ENCODE results near the gene FOCAD. TPM values are rescaled to one million over a fixed set of nuclear protein-coding genes. Genes with fewer than 3 reads are reported as not detected.

FOCAD gene
- total RNA-seq, 1 donor from 2014 or later, result 104 TPM

- Mint-ChIP-seq H3K27ac (ENCODE audit: unreplicated experiment) (no peak overlapping the region), H3K36me3 (ENCODE audit: unreplicated experiment) (no peaks in the 10 kb centered on the region), H3K27me3 (ENCODE audit: unreplicated experiment) (no peaks in the 10 kb centered on the region), H3K9me3 (ENCODE audit: unreplicated experiment) (peaks cover 2% of the 10 kb centered on the region), H3K4me3 (ENCODE audit: unreplicated experiment) (no peak overlapping the region), H3K4me1 (ENCODE audit: low read depth, unreplicated experiment) (no peaks in the 10 kb centered on the region)
- DNase-seq, result no peak
- TF ChIP-seq CTCF (IDR thresholded peaks at IDR 0.05; ENCODE audit: partially characterized antibody, unreplicated experiment), result no peak
Observed at GRCh38 chr9:20978249-20978648, 294.2 kb downstream of the FOCAD start.

- no peak for DNase-seq
- H3K9me3 Mint-ChIP-seq (ENCODE audit: unreplicated experiment), result peaks cover 2% of the 10 kb centered on the region
- H3K36me3 Mint-ChIP-seq (ENCODE audit: unreplicated experiment), result no peaks in the 10 kb centered on the region
- no peaks in the 10 kb centered on the region for H3K27me3 Mint-ChIP-seq (ENCODE audit: unreplicated experiment)
- no peaks in the 10 kb centered on the region for H3K4me1 Mint-ChIP-seq (ENCODE audit: low read depth, unreplicated experiment)
- no peak overlapping the region for H3K4me3 Mint-ChIP-seq (ENCODE audit: unreplicated experiment)
- TF ChIP-seq CTCF (IDR thresholded peaks at IDR 0.05; ENCODE audit: partially characterized antibody, unreplicated experiment), result no peak
- H3K27ac Mint-ChIP-seq (ENCODE audit: unreplicated experiment), result no peak overlapping the region
Observed at GRCh38 chr9:20980832-20981455, 296.9 kb downstream of the FOCAD start.

GRCh38 chr9:20981486-20981885 is 297.4 kb downstream of the FOCAD start:
- Mint-ChIP-seq H3K9me3 (ENCODE audit: unreplicated experiment) (peaks cover 2% of the 10 kb centered on the region), H3K27me3 (ENCODE audit: unreplicated experiment) (no peaks in the 10 kb centered on the region), H3K4me3 (ENCODE audit: unreplicated experiment) (no peak overlapping the region), H3K4me1 (ENCODE audit: low read depth, unreplicated experiment) (no peaks in the 10 kb centered on the region), H3K27ac (ENCODE audit: unreplicated experiment) (no peak overlapping the region), H3K36me3 (ENCODE audit: unreplicated experiment) (no peaks in the 10 kb centered on the region)
- DNase-seq, result no peak
- no peak for TF ChIP-seq CTCF (IDR thresholded peaks at IDR 0.05; ENCODE audit: partially characterized antibody, unreplicated experiment)

GRCh38 chr9:20984506-20984905 is 300.4 kb downstream of the FOCAD start:
- H3K27ac Mint-ChIP-seq (ENCODE audit: unreplicated experiment), result no peak overlapping the region
- H3K4me1 Mint-ChIP-seq (ENCODE audit: low read depth, unreplicated experiment), result no peaks in the 10 kb centered on the region
- H3K36me3 Mint-ChIP-seq (ENCODE audit: unreplicated experiment), result no peaks in the 10 kb centered on the region

More at GRCh38 chr9:20984506-20984905, 300.4 kb downstream of the FOCAD start:
- H3K4me3 Mint-ChIP-seq (ENCODE audit: unreplicated experiment), result no peak overlapping the region
- H3K27me3 Mint-ChIP-seq (ENCODE audit: unreplicated experiment), result no peaks in the 10 kb centered on the region
- DNase-seq, result no peak
- H3K9me3 Mint-ChIP-seq (ENCODE audit: unreplicated experiment), result no peaks in the 10 kb centered on the region
- TF ChIP-seq CTCF (IDR thresholded peaks at IDR 0.05; ENCODE audit: partially characterized antibody, unreplicated experiment), result no peak
